Brain pericyte (primary cell): Measurements from ENCODE around the gene IQSEC1.

Source experiments
- DNase-seq: peaks from one replicate; pipeline ENCODE4 v3.0.0-alpha.2; 2012; ENCODE audit warnings: low read depth, low spot score

The IQSEC1 gene

DNA sequence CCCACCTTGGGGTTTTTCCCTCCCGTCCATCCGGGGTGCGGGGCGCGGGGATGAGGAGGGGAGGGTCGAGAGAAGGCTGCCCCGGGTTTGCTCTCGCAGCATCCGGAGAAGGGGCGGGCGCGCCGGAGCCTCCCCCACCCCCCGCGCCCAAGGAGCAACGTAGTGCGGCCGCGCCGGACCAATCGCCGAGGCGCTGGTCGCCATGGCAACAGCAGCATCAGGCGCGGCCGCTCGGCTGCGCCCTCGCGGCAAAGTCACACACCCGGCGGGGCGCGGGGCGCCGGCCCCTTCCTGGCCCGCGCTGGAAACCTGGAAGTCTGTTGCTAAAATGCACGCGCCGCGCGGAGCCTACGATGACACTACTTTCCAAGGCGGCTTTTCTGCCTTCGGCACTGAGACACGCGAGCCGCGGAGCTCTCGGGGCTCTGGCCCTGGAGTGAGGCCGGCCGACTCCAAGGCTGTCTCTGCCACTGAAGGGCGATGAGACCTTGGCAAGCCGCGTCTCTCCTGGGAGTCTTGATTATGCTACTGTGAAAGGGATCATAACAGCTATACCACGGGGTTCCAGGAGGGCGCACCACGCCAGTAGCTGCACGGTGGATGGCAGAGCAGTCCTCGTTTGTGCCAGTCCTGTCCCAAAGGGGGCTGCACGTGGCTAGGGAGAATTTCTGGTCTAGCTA is at the start of gene IQSEC1:
IQSEC1 (minus strand) TSS at position 104 of the 680 bp plus-strand sequence. CDS start 415 bp downstream, outside the sequence.
- no peak for DNase-seq

DNA sequence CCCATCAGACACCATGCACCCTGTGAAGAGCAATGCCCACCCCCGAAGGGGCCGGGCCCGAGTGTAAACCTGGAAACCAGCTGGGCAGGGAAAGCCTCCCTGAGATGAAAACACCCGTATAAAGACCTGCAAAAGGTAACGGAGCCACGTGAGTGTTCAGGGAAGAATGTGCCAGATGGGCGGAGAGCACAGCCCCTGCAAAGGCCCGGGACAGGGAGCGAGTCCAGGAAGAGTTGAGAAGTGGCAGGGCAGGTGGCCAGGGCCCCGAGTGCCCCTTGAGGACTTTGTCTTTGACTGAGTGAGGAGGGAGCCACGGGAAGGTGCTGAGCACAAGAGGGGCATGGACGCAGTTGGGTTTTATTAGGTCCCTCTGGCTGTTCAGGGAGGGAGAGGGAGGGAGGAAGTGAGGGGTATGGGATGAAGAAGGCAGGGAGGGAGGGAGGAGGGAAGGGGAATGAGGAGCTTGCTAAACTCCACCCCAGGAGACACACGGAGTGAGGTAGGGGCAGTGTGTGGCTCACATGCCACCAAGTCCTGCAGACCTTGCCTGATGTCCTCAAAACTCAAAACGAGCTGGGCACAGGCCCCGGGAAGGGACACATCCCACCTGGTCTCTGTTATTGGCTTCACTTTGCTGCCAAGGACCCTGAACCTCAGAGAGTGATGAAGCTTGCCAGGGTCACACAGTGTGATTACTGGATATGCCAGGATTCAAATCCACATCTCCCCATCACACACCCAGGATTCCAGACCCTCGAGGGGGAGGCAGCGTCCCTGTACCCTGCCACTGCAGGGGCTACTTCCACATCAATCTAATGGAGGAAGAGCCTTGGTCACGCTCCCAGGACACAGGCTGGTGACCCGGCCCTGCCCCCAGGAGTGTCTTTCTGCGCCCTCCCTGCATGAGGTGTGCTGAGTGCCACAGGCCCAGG is 49.1 kb upstream of the IQSEC1 start:
- DNase-seq, result no peak

DNA sequence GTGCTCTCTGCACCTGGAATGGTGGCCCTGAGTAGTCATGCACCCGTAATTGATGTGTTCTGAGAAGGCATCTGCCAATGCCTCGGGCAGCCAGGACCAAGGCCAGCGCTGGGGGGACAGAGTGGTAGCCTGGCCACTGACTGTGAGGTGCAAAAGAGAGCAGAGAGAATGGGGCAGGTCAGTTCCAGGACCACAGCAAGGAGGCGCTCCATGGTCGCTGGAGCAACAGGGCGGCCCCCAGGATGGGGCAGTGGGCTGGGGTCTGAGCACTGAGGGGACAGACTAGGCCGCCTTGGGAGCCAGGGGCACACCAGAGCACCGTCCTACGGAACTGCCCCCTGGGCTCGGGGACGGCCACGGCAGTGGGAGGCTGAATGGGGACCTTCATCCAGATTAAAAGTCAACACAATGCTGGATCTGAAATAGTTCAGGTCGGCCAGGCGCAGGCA is 48.3 kb upstream of the IQSEC1 start:
- DNase-seq, result no peak

DNA sequence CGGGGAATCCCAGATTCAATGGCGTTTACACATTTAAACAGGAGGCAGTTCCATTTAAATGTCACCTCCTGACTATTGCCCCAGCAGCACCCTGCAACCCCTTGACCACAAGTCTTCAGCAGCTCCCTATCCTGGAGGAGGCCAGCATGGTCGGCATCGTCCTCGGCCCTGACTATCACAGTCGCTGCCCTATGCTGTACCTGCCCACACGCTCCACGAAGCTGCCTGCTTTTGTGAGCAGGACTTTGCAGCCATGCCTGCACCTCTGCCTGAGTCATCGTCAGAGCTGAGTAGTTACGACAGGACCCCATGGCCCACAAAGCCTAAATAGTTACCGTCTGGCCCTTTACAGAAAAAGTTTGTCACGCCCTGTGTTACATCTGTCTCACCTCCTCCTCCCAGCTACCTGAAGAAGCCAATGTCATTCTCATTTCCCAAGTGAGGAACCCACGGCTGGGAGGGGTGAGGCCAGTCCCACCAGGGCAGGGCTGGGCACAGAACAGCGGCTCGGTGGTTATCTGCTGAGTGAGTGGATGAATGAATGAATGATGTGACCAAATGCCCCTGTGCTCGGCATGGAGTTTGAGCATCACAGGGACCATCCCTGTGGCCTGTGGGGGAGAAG is 47.8 kb upstream of the IQSEC1 start:
- no peak for DNase-seq

DNA sequence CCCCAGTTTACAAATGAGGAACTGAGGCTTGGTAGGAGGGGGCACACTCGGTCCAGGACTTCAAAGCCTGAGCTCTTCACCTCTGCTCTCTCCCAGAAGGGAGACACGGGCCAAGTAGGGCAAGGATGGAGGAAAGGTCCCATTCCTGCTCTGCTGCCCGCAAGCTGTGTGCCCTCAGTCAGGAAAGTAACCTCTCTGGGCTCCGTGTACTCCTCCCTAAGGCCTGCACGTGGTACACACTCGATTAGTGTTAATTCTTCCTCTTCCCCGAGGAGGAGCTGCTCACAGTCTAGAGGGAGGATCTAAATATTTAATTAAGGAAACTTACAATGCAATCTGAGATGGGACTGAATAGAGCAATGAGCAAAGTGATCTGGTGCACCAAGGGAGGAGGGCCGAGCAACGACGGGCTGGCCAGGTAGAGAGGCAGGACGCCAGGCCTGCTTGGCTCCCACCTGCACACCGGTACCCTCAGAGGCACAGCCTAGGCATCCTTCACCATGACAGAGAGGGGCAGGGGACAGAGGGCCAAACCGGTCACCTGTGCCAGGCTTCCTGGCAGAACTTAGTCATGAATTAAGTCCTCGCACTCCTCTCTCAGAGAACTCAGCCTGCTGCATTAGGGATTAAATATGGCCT is 47.2 kb upstream of the IQSEC1 start:
- DNase-seq, result no peak

- DNase-seq, result no peak
Observed at GRCh38 chr3:13119471-13120220, 46.4 kb upstream of the IQSEC1 start.

GRCh38 chr3:13116426-13116825 is 43.2 kb upstream of the IQSEC1 start:
- DNase-seq, result no peak

- no peak for DNase-seq
Observed at GRCh38 chr3:13115991-13116390, 42.8 kb upstream of the IQSEC1 start.

- no peak for DNase-seq
Observed at GRCh38 chr3:13115576-13115910, 42.3 kb upstream of the IQSEC1 start.

- no peak for DNase-seq
Observed at GRCh38 chr3:13114811-13115575, 41.8 kb upstream of the IQSEC1 start.

DNA sequence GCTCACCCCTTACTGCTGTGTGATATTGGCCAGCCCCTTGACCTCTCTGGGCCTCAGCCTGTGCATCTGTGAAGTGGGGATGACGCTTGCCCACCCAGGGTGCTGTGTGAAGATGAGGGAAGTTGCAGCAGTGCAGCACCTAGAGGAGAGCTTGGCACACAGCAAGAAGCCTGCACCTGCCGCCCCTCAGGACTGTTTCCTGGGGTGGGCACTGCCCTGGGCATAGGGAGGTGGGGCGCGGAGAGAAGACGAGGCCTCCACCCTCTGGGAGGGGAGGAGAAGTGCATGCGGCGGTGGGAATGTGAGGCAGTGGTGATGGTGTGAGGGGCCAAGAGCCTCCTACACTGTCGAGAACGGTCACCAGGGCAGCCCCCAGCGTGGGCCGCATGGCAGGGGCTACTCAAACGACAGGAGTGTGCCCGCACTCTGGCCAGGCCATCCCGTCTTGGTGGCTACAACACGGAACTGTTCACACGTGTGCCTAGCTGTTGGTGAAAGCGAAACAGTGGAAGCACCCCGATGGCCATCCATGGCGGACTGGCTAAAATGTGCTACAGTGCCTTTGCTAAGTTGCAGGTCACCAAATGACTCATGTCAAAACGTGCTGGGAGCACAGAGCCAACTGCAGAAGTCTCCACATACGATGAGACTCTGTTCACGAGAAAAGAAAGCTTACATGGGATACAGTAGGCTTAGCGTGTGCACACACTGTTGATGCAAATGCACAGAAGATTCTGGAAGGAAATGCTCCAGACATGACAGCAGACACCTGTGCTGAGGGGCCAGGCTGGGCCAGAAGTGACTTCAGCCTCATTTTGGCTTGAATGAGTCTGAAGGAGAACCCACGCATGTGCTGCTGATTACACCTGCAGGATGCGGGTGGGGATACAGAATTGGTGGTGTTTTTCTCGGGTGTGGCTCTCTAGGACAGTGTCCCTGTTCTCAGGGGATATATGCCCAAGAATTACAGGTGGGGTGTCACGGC is 40.4 kb upstream of the IQSEC1 start:
- no peak for DNase-seq

DNA sequence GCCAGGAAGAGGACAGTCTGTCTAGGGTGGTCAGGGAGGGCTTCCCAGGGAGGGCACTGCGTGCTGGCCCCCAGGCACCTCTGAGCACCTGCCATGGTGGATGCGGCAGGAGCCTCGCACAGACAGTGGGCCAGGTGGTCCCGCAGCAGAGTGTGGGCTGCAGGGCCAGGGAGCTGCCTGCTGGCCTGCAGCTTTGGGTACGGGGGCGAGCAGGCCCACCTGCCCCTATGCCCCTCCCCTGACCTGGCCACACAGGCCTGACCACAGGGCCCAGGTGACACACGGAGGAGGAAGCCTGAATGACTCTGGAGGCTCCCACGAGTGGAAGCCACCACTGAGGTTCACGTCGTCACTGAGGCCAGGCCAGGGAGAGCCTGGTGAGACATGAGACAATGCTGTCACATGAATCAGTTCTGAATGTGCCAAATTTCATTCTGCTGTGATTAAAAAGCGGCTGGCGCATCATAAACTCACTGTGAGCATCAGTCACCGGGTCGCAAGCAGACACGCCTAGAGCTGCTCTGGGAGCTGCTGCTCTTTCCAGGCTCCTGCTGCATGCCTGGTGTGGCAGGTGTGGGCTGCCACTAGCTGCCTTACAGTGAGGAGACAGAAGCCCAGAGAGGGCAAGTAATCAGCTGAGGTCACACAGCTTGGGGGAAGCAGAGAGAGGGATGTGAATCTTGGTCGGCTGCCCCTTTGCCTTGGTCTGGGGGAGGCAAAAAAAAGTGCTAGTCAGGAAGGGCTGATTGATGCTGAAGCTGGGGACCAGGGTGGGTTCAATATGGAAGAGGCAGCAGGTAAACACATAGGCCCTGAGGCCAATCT is 39.5 kb upstream of the IQSEC1 start:
- DNase-seq, result no peak

DNA sequence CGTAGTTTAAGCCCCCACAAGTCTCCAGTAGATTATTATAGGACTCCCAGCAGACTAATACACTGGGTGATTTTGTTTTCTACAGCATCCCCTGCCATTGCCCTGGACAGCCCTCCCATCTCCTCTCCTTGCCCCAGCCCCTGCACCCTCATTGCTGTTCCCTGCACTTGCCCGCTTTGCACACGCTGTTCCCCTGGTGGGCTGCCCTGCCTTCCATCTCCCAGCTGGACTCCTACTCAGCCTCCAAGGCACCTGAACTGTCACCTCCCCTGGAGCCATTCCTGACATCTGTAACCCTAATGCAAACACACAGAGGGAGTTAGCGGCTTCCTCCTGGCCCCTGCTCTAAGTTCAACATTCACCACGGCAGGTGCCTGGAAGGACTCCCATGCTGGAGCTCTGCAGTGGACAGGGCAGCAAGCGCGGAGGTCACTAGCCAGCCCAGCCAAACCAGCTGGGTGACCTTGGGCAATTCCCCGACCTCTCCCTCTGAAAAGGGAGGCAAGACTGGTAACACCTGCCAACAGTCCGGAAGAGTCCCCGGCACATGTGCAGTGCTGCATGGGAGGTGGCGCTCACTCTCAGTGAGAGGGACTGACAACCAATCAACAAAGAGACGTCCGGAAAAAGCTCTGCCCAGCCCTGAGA is 38.8 kb upstream of the IQSEC1 start:
- DNase-seq, result no peak

- DNase-seq, result no peak
Observed at GRCh38 chr3:13111173-13111872, 38.1 kb upstream of the IQSEC1 start.

GRCh38 chr3:13110678-13111116 is 37.5 kb upstream of the IQSEC1 start:
- DNase-seq, result no peak

- no peak for DNase-seq
Observed at GRCh38 chr3:13109516-13109915, 36.3 kb upstream of the IQSEC1 start.

DNA sequence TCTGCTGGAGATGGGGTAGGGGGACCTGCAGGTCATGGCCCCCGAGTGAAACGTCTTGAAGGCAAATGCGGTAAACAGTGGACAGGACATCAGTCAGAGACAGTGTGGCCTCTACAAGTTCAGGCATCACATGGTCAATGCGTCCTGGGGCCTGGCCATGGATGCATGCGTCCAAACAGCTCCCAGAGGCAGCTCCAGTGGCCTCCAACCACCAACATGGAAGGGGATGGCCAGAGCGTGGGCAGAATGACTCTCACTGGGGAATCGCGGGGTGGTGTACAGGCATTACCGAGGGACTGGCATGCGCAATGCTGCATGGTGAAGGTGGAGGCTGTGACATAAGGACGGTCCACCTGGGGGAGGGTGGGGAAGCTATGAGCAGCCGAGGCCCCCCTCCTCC is 35.6 kb upstream of the IQSEC1 start:
- no peak for DNase-seq
